ENCODE measurements around the gene GCG.

GCG gene

DNA sequence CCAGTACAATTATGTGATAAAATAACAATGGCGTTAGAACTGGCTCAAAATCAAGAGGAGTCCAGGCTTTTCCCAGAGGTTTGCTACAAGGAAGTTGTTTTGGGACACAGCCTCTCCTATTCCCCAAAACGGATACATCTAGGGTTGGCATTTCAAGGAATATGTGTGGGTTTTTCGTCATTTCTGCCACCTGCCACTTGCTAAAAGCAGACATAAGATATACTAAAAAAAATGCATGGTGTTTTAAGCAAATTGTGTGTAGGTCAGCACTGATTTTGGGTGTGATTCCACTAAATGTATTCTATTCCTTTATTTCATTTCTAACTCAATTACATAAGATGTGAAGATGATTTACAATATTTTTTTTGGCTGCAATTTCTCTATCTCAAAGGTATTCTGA lies 36.4 kb upstream of the GCG start:
- in situ Hi-C loops (cut with MboI; ENCODE audit: low sequenced_read_pairs, unreplicated experiment) = no loop called here
- TF ChIP-seq, protein P1, sequence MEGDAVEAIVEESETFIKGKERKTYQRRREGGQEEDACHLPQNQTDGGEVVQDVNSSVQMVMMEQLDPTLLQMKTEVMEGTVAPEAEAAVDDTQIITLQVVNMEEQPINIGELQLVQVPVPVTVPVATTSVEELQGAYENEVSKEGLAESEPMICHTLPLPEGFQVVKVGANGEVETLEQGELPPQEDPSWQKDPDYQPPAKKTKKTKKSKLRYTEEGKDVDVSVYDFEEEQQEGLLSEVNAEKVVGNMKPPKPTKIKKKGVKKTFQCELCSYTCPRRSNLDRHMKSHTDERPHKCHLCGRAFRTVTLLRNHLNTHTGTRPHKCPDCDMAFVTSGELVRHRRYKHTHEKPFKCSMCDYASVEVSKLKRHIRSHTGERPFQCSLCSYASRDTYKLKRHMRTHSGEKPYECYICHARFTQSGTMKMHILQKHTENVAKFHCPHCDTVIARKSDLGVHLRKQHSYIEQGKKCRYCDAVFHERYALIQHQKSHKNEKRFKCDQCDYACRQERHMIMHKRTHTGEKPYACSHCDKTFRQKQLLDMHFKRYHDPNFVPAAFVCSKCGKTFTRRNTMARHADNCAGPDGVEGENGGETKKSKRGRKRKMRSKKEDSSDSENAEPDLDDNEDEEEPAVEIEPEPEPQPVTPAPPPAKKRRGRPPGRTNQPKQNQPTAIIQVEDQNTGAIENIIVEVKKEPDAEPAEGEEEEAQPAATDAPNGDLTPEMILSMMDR (IDR thresholded peaks at IDR 0.05; ENCODE audit: borderline replicate concordance, control extremely low read depth, extremely low read depth, insufficient read depth, missing control alignments) = no peak
- DNase-seq (ENCODE audit: low spot score) = no peak

DNA sequence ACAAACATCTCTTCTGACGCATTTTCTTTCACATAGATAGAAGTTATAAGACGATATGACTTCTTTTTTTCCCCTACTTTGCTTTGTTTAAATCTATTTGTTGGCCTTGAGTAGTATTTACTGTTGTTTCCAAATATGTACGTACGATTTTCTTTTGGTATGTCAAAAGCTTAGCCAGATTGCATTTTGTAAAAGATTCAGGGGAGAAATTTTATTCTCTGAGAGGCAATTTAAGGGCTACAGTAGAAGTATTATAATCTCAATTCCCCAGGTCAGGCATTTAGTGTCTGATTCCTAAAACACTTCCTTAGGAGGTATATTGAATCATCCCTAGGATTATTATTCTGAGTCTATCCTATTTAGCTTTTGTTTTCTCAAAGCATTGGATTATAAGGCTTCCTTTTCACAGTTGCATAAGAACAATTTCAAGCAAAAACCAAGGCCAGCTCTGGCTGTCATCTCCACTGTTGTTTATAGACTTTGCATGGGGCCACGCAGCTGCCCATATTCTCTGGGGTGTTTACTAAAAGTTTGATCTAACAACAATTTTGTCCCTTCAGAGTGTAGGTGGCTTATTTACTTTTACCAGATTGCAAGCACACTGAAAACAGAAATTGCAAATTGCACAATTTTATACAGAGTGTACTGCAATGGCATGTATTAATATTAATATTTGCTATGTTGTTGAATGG lies 33.6 kb upstream of the GCG start:
- TF ChIP-seq, protein P1 (IDR thresholded peaks at IDR 0.05; ENCODE audit: borderline replicate concordance, control extremely low read depth, extremely low read depth, insufficient read depth, missing control alignments) = no peak
- in situ Hi-C loops (cut with MboI; ENCODE audit: low sequenced_read_pairs, unreplicated experiment) = no loop called here
- no peak for DNase-seq (ENCODE audit: low spot score)

DNA sequence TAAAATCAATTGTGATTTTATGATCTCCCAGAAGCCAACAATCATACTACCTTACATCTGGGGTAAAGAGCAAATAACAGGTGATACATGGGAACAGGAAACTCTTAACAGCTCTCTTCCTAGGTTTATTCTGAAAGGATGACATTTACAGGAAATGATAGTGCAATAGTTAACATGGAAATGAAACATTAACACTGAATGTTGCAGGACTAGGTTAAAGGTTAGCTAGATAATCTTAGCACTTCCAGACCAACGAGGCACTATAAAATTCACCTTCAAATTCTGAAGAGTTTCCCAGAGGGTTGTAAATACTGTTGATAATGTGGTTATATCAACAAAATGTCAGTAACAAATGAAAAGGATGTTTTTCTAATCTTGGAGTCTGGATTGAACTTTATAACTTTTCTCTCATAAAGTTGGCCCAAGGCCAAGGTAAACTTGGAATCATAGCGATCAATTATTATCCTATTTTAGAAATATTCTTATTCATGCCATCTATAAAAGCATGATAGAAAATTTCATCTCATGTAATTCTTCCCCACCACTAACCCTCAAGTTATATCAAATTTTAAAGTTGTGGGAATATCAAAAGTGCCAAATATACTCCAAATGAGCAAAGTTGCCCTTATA lies 32.9 kb upstream of the GCG start:
- in situ Hi-C loops (cut with MboI; ENCODE audit: low sequenced_read_pairs, unreplicated experiment) = no loop called here
- DNase-seq (ENCODE audit: low spot score) = no peak
- TF ChIP-seq, protein P1 (IDR thresholded peaks at IDR 0.05; ENCODE audit: borderline replicate concordance, control extremely low read depth, extremely low read depth, insufficient read depth, missing control alignments) = no peak

DNA sequence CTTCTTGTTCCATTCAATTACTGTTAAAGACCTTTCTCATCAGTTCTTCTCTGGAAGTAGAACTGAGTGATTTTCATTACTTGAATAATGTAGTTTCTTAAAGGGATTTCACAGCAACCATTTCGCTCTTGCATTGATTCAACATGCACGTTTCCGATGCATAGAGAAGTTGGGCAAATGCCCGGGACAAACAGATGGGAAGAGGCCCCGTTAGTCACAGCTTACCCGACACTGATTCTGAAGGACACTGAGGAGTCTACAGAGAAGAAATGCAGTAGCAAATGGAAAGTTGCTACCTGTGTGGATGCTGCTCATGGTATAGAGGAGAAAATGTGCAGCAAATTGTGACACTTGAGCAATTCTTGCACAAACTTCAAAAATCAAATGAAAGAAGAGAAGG lies 32.3 kb upstream of the GCG start:
- in situ Hi-C loops (cut with MboI; ENCODE audit: low sequenced_read_pairs, unreplicated experiment) = no loop called here
- TF ChIP-seq, protein P1 (IDR thresholded peaks at IDR 0.05; ENCODE audit: borderline replicate concordance, control extremely low read depth, extremely low read depth, insufficient read depth, missing control alignments) = no peak
- DNase-seq (ENCODE audit: low spot score) = no peak

DNA sequence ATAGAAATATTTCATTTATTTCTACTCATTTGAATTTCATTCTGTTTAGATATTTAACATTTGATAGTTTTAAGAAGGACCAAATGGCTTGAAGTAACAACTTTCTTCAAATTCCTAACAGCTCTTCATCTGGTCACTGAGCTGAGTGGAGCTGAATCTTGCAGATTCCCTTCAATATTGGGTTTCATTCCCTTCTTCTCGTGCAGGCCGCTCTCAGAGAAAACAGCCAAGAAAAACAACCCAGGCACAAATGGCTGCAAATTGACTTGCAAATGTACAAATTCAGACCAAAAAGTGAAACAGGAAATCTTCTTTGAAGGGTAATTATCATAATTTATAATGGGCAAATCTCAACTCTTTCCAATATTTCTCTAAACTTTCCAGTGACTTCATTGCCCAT lies 30.3 kb upstream of the GCG start:
- TF ChIP-seq, protein P1 (IDR thresholded peaks at IDR 0.05; ENCODE audit: borderline replicate concordance, control extremely low read depth, extremely low read depth, insufficient read depth, missing control alignments) = no peak
- no peak for DNase-seq (ENCODE audit: low spot score)
- in situ Hi-C loops (cut with MboI; ENCODE audit: low sequenced_read_pairs, unreplicated experiment) = no loop called here

DNA sequence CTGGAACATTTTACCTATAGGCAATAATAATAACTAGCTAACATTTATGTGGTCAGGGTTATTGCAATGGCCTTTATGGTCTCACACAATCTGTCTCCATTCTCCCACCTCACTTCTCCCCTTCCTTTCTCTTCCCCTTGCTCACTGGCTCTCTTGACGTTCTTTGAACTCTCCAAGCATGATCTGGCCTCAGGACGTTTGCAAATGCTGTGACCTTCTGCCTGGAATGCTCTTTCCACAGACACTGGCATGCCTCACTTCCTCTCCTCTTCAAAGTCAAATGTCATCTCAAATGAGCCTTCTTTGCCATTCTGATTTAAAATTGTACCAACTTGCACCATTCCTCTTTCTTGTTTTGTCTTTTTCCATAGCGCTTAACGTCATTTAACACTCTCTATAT lies 25.3 kb upstream of the GCG start:
- no peak for DNase-seq (ENCODE audit: low spot score)
- TF ChIP-seq, protein P1 (IDR thresholded peaks at IDR 0.05; ENCODE audit: borderline replicate concordance, control extremely low read depth, extremely low read depth, insufficient read depth, missing control alignments) = no peak
- in situ Hi-C loops (cut with MboI; ENCODE audit: low sequenced_read_pairs, unreplicated experiment) = no loop called here

Measured in GM13976 (cell line).